ENCODE measurements around the gene MAP2K7.
"Not testable (repeated sequence)": the region's sequence is repeated elsewhere in the genome, so short reads cannot be mapped to it uniquely, and the experiment has no call there.

Gene MAP2K7

DNA sequence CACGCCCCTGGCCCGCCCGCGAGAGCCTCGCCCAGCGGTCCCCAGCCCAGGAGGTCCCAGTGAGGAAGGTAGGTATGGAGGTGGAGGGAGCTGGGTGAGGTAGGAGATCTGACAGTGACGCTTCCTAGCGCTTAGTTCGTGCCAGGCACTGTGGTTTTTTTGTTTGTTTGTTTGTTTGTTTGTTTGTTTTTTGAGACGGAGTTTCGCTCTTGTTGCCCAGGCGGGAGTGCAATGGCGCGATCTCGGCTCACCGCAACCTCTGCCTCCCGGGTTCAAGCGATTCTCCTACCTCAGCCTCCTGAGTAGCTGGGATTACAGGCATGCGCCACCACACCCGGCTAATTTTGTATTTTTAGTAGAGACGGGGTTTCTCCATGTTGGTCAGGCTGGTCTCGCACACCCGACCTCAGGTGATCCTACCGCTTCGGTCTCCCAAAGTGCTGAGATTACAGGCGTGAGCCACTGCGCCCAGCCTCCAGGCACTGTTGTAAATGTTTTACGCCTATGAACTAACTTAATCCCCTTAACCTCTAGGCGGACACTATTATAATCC, 14.5 kb downstream of the MAP2K7 start:
- TF ChIP-seq, protein P1, sequence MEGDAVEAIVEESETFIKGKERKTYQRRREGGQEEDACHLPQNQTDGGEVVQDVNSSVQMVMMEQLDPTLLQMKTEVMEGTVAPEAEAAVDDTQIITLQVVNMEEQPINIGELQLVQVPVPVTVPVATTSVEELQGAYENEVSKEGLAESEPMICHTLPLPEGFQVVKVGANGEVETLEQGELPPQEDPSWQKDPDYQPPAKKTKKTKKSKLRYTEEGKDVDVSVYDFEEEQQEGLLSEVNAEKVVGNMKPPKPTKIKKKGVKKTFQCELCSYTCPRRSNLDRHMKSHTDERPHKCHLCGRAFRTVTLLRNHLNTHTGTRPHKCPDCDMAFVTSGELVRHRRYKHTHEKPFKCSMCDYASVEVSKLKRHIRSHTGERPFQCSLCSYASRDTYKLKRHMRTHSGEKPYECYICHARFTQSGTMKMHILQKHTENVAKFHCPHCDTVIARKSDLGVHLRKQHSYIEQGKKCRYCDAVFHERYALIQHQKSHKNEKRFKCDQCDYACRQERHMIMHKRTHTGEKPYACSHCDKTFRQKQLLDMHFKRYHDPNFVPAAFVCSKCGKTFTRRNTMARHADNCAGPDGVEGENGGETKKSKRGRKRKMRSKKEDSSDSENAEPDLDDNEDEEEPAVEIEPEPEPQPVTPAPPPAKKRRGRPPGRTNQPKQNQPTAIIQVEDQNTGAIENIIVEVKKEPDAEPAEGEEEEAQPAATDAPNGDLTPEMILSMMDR (conservative IDR thresholded peaks at IDR 0.05): peak; percentile 40
- not testable (repeated sequence) for H3K27ac ChIP-seq

DNA sequence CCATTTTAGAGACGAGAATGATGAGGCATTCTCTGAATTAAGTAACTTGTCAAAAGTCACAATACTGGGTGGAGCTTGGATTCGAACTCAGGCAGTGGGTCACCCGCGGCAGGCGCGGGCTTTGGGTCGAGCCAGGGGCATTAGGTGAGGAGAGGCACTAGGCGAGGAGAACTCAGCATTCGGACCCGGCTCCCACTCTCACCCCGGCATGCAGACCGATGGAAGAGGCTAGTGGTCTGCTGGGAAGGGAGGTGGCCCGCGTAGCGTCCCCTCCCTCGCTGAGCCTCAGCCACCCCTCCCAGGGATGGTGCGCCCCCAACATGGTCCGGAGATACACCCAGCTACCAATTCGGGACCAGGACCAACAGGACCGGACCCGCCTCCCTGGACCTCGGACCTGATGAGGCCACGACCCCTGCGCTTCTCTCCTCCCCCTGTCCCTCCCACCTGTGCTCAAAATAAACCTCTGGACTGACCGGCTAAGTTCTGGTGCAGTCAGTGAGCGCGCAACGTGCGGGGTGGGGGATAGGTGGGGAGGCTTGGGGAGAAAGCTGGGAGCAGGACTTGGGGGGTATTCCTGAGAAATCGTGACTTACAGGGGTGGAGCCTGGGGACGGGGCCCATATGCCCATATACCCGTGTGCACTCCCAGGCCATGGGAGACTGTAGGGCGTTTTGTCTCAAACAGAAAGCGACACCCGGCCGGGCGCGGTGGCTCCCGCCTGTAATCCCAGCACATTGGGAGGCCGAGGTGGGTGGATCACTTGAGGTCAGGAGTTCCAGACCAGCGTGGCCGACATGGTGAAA, 15.1 kb downstream of the MAP2K7 start:
- TF ChIP-seq, protein P1 (conservative IDR thresholded peaks at IDR 0.05): no peak

DNA sequence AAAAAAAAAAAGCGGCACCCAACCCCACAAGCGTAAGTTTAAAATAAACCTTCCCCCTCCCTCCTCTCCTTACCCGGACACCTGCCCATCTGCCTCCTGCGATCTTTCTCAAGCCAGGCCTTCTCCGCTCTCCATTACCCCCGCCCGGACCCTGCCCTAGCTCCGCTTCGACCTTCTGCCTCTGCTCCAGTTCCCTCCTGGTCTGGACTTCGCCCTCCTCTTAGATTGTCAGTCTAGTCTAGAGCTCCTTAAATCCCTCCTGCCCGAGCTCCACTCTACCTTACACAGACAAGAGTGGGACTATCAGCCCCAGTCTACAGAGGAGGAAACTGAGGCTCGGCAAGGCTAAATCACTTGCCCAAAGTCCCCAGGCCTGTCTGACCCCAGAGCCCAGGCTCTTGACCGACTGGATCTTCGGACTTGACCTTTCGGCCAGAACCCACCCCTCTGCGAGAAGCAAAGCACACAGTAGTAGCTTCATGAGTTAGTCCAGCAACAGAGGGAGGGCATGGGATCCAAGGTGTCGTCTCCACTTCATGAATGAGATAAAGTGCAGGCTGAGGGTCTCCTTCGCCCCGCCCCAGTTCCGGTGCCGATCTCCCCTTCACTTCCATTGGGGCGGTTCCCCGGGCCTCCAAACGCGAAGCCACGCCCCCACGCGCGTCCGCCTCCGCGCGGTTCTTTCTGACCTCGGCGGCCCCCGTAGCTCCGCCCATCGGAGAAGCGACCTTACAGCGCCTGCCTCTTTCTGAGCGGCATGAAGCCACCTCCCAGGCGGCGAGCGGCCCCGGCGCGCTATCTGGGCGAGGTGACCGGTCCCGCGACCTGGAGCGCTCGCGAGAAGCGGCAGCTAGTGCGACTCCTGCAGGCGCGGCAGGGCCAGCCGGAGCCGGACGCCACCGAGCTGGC, 16.2 kb downstream of the MAP2K7 start, which contains the start of gene SNAPC2:
Gene SNAPC2 (plus strand): TSS at position 729 of the 909 bp plus-strand sequence. CDS start 29 bp downstream, at position 758.
- TF ChIP-seq, protein P1 (conservative IDR thresholded peaks at IDR 0.05): no peak; the same call in 1 of the 2 replicates
- H3K27ac ChIP-seq: peak within 1 kb of the TSS; percentile 69

More for the DNA sequence above, 15.1 kb downstream of the MAP2K7 start:
- no peak overlapping the region for H3K27ac ChIP-seq

DNA sequence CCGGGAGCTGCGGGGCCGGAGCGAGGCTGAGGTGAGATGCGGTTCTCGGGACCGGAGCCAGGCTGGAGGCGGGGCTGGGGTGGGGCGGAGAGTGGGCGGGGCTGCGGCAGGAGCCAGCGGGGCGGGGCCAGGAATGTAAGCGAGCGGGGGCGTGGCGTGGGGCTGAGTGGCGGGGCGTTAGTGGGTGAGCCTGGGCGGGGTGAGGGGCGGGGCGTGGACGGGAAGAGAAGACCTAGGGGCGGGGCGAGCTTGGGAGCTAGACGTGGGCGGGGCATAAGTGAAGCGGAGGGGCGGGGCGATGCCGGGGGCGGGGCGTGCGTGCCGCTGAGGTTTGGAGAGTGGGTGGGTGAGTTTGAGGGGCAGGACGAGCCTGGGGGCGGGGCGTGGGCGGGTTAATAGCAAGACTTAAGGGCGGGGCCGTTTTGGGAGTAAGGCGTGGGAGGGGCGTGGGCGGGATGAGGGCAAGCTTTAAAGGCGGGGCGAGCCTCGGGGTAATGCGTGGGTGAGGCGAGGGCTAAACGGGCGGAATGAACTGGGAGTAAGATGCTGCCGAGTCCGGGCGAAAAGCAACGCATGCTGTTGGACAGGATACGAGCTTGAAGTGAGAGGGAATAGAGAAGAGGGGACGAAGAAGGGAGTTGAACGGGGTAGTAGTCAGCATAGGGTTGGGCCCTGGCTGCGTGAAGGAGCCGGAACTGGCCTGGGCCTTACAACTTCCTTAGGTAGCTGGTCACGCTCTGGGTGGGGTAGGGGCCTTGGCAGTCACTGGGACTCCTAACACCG, 17.0 kb downstream of the MAP2K7 start:
- peak overlapping the region; percentile 69 for H3K27ac ChIP-seq
- TF ChIP-seq, protein P1 (conservative IDR thresholded peaks at IDR 0.05): no peak

DNA sequence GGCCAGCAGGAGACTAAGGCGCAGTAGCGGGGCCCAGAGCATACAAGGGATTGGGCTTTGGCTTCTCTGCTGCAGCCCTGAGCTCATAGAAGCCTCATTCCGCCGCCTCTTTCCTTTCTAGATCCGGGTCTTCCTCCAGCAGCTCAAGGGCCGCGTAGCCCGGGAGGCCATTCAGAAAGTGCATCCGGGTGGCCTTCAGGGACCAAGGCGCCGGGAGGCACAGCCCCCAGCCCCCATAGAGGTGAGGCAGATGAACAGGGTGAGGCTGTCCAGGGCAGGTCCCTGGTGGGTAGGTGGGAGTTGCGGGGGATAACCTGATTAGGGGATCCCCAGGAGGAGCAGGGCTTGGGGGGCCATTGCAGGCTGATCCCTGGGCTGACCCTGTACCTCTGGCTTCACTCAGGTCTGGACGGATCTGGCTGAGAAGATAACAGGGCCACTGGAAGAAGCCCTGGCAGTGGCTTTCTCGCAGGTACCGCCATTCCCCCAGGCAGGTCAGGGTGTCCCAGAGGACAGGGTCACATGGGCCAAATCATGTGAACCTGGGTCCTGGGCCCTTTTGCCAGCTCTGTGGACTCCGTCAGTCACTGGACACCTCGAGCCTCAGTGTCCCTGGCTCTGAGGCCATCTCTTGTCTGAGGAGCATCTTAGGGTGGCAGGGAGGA, 17.8 kb downstream of the MAP2K7 start:
- peak overlapping the region; percentile 69 for H3K27ac ChIP-seq

More for the DNA sequence above, 17.8 kb downstream of the MAP2K7 start:
- TF ChIP-seq, protein P1 (conservative IDR thresholded peaks at IDR 0.05): no peak

All from VCaP (cell line).